T-helper 22 cell (primary cell): ENCODE measurements around the gene ACAP2.

Experiments used
- DNase-seq: peaks from one replicate; pipeline ENCODE4 v3.0.0-alpha.2; 2020; ENCODE audit warnings: low read depth

Gene ACAP2

GRCh38 chr3:195259475-195260279 is 183.1 kb downstream of the ACAP2 start:
- peak; percentile 89 for DNase-seq

DNA sequence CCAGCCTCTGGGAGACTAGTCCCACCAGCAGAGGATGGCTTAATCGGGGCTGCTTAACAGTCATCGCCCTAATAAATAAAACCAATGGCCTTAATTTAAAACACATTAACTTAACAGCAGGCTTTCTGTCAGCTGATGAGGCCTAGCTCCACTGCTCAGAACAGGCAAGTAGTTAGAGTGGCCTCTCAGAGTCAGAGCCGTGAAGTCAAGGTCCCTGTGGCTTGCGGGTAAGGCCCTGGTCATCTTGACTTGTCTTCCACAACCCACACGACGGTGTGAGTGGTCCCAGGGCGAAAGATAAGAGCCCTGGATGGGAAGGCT is 183.7 kb downstream of the ACAP2 start:
- no peak for DNase-seq

DNA sequence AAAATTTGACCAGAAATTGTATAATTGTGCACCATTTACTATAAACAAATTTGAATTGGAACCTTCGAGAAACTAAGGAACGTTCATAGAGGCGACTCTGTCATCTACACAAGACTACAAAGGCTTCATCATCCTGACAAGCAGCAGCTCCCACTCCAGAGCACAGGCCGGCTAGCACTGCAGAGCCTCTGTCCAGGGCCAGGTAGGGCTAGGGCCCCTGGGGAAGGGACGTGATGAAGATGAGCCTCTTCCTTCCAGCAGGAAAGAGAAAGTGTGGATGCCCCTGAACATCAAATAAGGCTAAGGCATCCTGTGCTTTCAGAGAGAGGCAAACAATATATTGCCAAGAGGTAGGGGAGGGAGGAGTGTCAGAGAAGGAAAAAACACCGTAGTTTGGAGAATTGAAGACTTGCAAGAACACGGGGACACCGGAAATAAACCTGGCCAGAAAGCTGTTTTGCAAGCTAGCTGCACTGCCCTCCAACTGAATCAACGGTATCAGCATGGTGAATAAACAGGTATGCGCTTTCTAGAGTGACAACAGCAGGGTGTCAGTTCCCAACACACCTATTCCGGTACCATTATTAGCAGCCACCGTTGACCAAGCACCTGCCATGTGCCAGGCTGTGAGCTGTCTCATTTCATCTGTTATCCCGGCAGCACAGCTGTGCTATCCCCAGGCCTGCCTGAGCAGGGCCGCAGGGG is 184.2 kb downstream of the ACAP2 start:
- DNase-seq: no peak

- no peak for DNase-seq
These were observed 185.1 kb downstream of the ACAP2 start for GRCh38 chr3:195257454-195258448.

GRCh38 chr3:195256639-195257453 is 186.0 kb downstream of the ACAP2 start:
- DNase-seq: no peak

DNA sequence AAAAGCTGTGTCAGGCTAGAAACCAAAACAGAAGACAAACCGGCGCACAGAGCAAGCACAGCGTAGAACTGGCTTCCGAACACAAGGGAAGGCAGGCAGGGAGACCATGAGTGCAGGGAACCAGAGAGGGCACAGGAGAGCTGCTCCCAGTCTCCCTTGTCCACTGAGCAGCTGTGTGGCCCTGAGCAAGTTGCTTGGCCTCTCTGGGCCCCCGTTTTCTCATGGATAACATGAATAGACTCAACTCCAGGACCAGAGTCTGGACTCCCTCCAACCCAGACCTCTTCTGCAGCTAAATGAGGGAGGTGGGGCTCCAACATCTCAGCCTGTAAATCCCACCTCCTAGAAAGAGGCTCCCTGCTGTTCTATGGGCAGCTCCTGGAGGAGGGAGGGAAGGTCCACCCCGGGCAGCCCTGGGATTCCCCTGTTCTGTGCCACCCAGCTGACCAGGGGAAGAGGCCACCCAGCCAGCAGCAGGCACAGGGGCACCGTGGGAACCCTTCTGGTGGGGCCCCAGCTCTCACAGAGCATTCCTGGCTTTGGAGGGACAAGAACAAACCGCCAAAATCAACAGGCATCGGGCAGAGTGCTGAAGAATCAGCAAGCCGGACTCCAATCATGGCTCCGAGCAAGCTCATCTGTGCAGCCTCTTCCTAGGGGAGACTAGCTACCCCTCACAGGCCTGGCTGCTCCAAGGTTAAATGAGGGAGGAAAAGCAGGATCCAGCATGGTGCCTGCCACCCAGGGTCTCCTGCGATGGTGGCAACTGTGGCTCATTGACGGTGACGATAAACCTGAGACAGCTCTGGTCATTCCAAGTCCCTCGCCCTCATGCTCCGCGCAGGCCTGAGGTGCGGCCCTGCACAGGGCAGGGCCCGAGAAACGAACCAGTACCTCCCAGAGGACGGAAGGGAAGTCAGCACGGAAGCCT is 187.0 kb downstream of the ACAP2 start:
- DNase-seq: no peak

DNA sequence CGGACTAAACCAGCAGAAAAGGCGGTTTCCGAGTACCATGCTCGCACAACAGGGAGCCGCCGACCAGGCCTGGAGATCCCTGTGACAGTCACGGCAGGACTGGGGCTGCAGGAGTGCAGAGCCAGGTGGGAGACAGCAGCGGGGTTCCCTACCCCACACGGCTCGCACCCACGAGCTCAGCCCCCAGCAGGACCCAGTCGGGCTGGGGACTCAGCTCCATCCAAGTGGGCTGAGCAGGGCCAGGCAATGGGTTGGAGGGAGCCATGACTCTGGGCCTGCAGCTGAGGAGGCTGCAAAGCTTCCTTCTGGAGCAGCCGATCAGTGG is 187.7 kb downstream of the ACAP2 start:
- no peak for DNase-seq

- no peak for DNase-seq
These were observed 188.2 kb downstream of the ACAP2 start for GRCh38 chr3:195254454-195255175.

DNA sequence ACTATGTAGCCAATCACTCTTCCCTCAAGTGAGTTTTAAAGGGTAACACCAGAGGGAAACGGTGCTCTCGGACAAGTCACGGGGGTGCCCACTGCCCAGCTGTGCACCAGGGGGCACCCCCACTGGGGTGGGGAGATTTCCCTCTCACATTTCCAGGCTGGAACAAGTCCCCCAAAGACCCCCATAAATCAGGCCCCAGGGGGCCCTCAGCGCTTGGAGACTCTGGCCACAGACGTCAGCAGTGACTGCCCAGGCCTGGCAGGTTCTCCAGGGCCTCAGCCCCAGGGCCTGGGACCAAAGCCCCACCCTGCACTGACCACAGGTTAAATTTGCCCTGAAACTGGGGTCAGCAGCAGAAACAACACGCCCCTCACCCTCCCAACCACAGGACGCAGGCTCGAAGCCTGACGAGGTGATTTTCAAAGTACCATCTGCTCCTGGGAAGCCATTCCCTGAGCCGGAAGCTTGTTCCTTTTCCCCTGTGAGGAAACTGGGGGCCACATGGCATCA is 188.8 kb downstream of the ACAP2 start:
- no peak for DNase-seq

- DNase-seq: no peak
These were observed 191.3 kb downstream of the ACAP2 start for GRCh38 chr3:195251336-195252065.

DNA sequence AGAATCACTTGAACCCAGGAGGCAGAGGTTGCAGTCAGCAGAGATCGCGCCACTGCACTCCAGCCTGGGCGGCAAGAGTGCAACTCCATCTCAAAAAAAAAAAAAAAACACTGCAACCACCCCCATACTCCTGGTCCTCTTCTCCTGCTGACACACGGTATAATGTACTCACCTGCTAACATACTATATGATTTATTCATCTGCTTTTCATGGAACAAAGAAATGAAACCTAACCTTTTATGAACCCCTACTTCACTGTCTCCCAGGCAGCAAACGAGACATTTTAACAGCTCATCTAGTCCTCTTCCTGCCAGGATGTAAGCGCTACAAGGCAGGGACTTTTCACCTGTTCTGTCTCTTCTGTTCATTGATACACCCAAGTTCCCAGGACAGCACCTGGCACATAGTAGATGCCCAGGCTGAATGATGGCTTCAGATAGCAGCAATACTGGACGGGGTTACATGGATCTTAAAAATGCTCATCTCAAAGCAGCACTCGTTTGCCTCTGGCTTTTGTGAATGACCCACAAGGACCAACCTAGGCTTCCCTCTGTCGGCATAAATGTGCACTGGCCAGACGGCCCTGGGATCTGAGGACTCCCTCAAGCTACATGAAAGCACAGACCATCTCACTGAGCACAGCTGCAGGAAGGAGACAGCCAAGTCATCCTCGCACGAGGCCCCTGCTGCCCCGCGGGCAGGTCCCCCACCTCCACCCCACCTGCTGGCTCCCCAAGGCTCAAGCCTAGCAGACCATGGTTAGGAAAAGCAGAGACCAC is 192.2 kb downstream of the ACAP2 start:
- no peak for DNase-seq

GRCh38 chr3:195249858-195250464 is 192.9 kb downstream of the ACAP2 start:
- no peak for DNase-seq

DNA sequence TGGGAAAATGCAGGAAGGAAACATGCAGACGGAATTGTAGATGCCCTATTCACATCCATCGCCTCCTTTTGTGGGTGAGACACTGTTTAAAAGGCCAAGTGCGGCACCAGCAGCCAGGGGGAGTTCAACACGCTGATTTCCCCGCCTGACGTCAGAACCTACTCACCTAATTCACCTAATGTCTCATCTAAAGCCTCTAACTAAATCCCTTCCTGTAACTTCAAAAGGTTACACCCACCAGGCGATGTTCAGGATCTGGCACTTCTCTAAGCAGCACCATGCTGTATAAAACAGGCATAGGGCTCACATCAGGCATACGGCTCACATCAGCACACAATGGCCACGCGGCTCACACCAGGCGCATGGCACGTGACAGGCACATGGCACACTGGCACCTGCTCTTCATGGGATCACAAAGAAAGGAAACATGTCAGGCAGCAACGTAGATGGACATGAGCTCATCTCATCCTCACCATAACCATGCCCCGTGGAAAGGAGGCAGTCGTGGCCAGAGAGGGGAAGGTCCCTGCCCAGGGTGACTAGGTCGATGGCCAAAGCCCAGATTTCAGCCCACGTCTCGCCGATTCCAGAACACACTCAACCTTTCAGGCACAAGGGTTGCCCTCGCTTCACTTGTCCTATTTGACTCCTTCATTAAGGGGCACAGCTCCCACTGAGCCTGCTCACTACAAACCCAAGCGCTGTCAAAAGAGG is 193.6 kb downstream of the ACAP2 start:
- DNase-seq: no peak

GRCh38 chr3:195248281-195248680 is 194.5 kb downstream of the ACAP2 start:
- no peak for DNase-seq

- no peak for DNase-seq
These were observed 195.0 kb downstream of the ACAP2 start for GRCh38 chr3:195247863-195248189.

- DNase-seq: no peak
These were observed 195.5 kb downstream of the ACAP2 start for GRCh38 chr3:195247086-195247862.
